Hepatocyte (in vitro differentiated cells): Measurements from ENCODE around the gene RUNX1. TPM values are rescaled to one million over a fixed set of nuclear protein-coding genes. Genes with fewer than 3 reads are reported as not detected.

Experiments used
- DNase-seq: peaks from one replicate; pipeline ENCODE4 v3.0.0-alpha.2; 2016; ENCODE audit warnings: low spot score
- H2AFZ ChIP-seq: fragments of 200-600 bp; sonication (generic); 2 replicates; pipeline ENCODE4 v1.6.0; 2016; ENCODE audit warnings: antibody characterized with exemption, mild to moderate bottlenecking
- H3K27ac ChIP-seq: fragments of 200-600 bp; sonication (generic); 2 replicates; pipeline ENCODE4 v1.5.1; 2016; ENCODE audit warnings: mild to moderate bottlenecking
- H3K27me3 ChIP-seq: fragments of 200-600 bp; sonication (generic); 2 replicates; pipeline ENCODE4 v1.6.1; 2016
- H3K36me3 ChIP-seq: fragments of 200-600 bp; sonication (generic); replicated peaks from 2 replicates; pipeline ENCODE4 v1.5.1; 2016; ENCODE audit warnings: low read depth; ENCODE audit not compliant: insufficient read depth
- H3K4me1 ChIP-seq: fragments of 200-600 bp; sonication (generic); 2 replicates; pipeline ENCODE4 v1.5.1; 2016; ENCODE audit warnings: mild to moderate bottlenecking, moderate library complexity; ENCODE audit not compliant: insufficient read depth
- H3K4me2 ChIP-seq: fragments of 200-600 bp; sonication (generic); 2 replicates; pipeline ENCODE4 v1.6.0; 2016
- H3K4me3 ChIP-seq: fragments of 200-600 bp; sonication (generic); 2 replicates; pipeline ENCODE4 v1.5.1; 2016; ENCODE audit warnings: mild to moderate bottlenecking
- H3K79me2 ChIP-seq: fragments of 200-600 bp; sonication (generic); 2 replicates; pipeline ENCODE4 v1.6.0; 2017; ENCODE audit warnings: mild to moderate bottlenecking
- H3K9me2 ChIP-seq: fragments of 200-600 bp; sonication (generic); replicated peaks from 2 replicates; pipeline ENCODE4 v1.6.0; 2017; ENCODE audit warnings: mild to moderate bottlenecking; ENCODE audit not compliant: insufficient read depth
- H3K9me3 ChIP-seq: fragments of 200-600 bp; sonication (generic); 2 replicates; pipeline ENCODE4 v1.5.1; 2016; ENCODE audit warnings: low read depth, mild to moderate bottlenecking
- H4K20me1 ChIP-seq: fragments of 200-600 bp; sonication (generic); 2 replicates; pipeline ENCODE4 v1.6.0; 2016; ENCODE audit warnings: mild to moderate bottlenecking; ENCODE audit not compliant: insufficient read depth, poor library complexity, severe bottlenecking
- CTCF ChIP-seq: fragments of 200-600 bp; sonication (generic); IDR thresholded peaks from 2 replicates; pipeline ENCODE4 v1.5.1; 2016; ENCODE audit warnings: antibody characterized with exemption, mild to moderate bottlenecking; ENCODE audit not compliant: poor library complexity
- EZH2 ChIP-seq: fragments of 200-600 bp; sonication (generic); IDR thresholded peaks from 2 replicates; pipeline ENCODE4 v1.6.1; 2016; ENCODE audit warnings: antibody characterized with exemption, mild to moderate bottlenecking, borderline replicate concordance
- EZH2phosphoT487 ChIP-seq: fragments of 200-600 bp; sonication (generic); IDR thresholded peaks from one replicate; pipeline ENCODE4 v1.6.1; 2018; ENCODE audit warnings: antibody characterized with exemption, mild to moderate bottlenecking, low read depth, moderate library complexity; ENCODE audit not compliant: unreplicated experiment, severe bottlenecking
- WGBS: methylation state at CpG from one replicate; pipeline ENCODE4 v1.1.6; 2016; ENCODE audit warnings: low lambda C conversion rate; ENCODE audit errors: missing lambda C conversion rate; 5-methylcytosine and 5-hydroxymethylcytosine counted together
- polyA plus RNA-seq: library from polyadenylated mRNA; unstranded; fragments of >200 nt; fragmentation: Nextera tagmentation; extraction: Ambion mirVana; gene quantifications from 2 replicates; pipeline ENCODE4 v1.2.1, GENCODE V29; 2016
- total RNA-seq: library from RNA; depleted of rRNA; stranded (reverse); fragments of >200 nt; gene quantifications from 2 replicates; pipeline ENCODE4 v1.2.3, GENCODE V29; 2014

The RUNX1 gene
- total and polyA plus RNA-seq, 2 experiments from 2014 or later = 8.5 to 10.9 TPM

- WGBS = 94% methylated on average over 3 of the region's 3 CpGs
- no peak for DNase-seq
- H4K20me1 ChIP-seq = no peaks in the 10 kb centered on the region
- H3K27ac ChIP-seq = peak overlapping the region; percentile 50
- no peaks in the 10 kb centered on the region for H3K4me1 ChIP-seq
- H3K79me2 ChIP-seq = peaks cover 2% of the 10 kb centered on the region
- no peak overlapping the region for H2AFZ ChIP-seq
- no peaks in the 10 kb centered on the region for H3K9me3 ChIP-seq
- H3K27me3 ChIP-seq = no peaks in the 10 kb centered on the region
- H3K9me2 ChIP-seq = no peaks in the 10 kb centered on the region
- TF ChIP-seq EZH2 (no peak), EZH2phosphoT487 (no peak), CTCF (no peak)
- no peak overlapping the region for H3K4me2 ChIP-seq
- H3K36me3 ChIP-seq = no peaks in the 10 kb centered on the region
- no peak overlapping the region for H3K4me3 ChIP-seq
Observed at GRCh38 chr21:34825101-34825500, 224.0 kb downstream of the RUNX1 start.

- Histone ChIP-seq H3K27me3 (no peaks in the 10 kb centered on the region), H3K4me2 (no peak overlapping the region), H4K20me1 (no peaks in the 10 kb centered on the region), H3K4me1 (peaks cover 2% of the 10 kb centered on the region), H3K27ac (peak overlapping the region; percentile 50), H2AFZ (no peak overlapping the region), H3K79me2 (peaks cover 2% of the 10 kb centered on the region), H3K9me2 (no peaks in the 10 kb centered on the region), H3K36me3 (no peaks in the 10 kb centered on the region), H3K9me3 (no peaks in the 10 kb centered on the region), H3K4me3 (no peak overlapping the region)
- WGBS = 46% methylated on average over 1 of the region's 1 CpG
- DNase-seq = no peak
- no peak for TF ChIP-seq EZH2
- no peak for TF ChIP-seq EZH2phosphoT487
- no peak for TF ChIP-seq CTCF
Observed at GRCh38 chr21:34824314-34824713, 224.8 kb downstream of the RUNX1 start.

- Histone ChIP-seq H3K4me1 (peaks cover 14% of the 10 kb centered on the region), H3K36me3 (no peaks in the 10 kb centered on the region), H3K9me2 (no peaks in the 10 kb centered on the region), H3K4me3 (no peak overlapping the region), H3K4me2 (no peak overlapping the region), H3K27me3 (no peaks in the 10 kb centered on the region), H4K20me1 (no peaks in the 10 kb centered on the region), H3K79me2 (no peaks in the 10 kb centered on the region), H3K9me3 (no peaks in the 10 kb centered on the region), H3K27ac (peak overlapping the region; percentile 56), H2AFZ (no peak overlapping the region)
- 78% methylated on average over 6 of the region's 6 CpGs for WGBS
- TF ChIP-seq CTCF = no peak
- no peak for TF ChIP-seq EZH2
- no peak for TF ChIP-seq EZH2phosphoT487
- DNase-seq = peak; percentile 68
Observed at GRCh38 chr21:34822942-34823341, 226.2 kb downstream of the RUNX1 start.

- Histone ChIP-seq H3K4me1 (peaks cover 20% of the 10 kb centered on the region), H3K36me3 (no peaks in the 10 kb centered on the region), H2AFZ (no peak overlapping the region), H3K27ac (peak overlapping the region; percentile 56), H3K4me3 (no peak overlapping the region), H3K4me2 (no peak overlapping the region), H3K79me2 (no peaks in the 10 kb centered on the region), H3K9me3 (no peaks in the 10 kb centered on the region), H3K27me3 (no peaks in the 10 kb centered on the region), H4K20me1 (no peaks in the 10 kb centered on the region), H3K9me2 (no peaks in the 10 kb centered on the region)
- DNase-seq = no peak
- 75% methylated on average over 5 of the region's 5 CpGs for WGBS
- no peak for TF ChIP-seq EZH2phosphoT487
- no peak for TF ChIP-seq EZH2
- TF ChIP-seq CTCF = no peak
Observed at GRCh38 chr21:34822168-34822567, 226.9 kb downstream of the RUNX1 start.
